NCI-H1105 treated with DMSO at 0.1 percent for 48 hours (cell line): ENCODE measurements around the gene ATG13.
"Not testable (repeated sequence)": the region's sequence is repeated elsewhere in the genome, so short reads cannot be mapped to it uniquely, and the experiment has no call there.

Experiments
- DNase-seq: peaks from one replicate; lab custom pipeline; 2025; lab: John Stamatoyannopoulos, UW

ATG13 gene

DNA sequence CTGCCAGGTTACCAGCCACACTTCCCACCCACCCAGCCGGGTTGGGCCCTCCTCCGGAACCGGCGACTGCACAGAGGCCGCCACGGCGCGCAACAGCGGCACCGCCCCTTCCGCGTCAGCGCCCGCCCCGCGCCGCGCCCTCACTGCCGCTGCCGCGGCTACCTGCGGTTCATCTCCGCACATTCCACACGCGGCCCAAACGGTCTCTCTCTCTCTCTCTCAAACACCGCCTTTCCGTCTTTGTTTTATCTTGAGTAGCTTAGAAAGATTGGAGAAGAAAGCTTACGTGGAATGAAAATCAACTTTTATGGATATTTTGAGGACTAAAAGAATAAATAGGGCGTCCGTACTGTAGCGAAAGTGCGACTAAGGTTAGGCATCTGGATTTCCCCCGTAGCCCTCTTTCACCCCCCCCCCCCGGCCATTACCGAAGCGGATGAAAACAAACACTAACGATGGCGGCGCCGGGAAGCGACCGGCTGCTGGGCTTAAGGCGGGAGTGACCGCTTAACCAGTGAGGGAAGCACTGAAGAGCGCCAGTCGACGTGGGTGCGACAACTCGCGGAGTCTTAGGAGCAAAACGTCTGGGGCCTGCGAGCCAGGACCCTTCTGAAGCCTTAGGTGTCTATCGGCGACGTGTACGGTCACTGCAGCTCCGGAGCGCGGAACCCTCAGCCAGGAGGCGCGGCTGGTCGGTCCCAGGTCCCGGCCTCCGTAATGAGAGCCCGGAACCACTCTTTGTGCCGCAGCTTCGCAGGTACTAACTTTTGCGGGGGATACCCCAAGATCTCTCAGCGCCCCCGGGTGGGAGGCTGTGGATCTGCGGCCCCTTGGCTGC, at the start of gene ATG13, which contains the start of gene HARBI1:
ATG13 (plus strand) TSS at position 420 of the 838 bp plus-strand sequence. CDS start 26,739 bp downstream, outside the sequence.
HARBI1 (minus strand) TSS at position 94 of the 838 bp plus-strand sequence. CDS start 990 bp downstream, outside the sequence.
- DNase-seq: peak; percentile 89

DNA sequence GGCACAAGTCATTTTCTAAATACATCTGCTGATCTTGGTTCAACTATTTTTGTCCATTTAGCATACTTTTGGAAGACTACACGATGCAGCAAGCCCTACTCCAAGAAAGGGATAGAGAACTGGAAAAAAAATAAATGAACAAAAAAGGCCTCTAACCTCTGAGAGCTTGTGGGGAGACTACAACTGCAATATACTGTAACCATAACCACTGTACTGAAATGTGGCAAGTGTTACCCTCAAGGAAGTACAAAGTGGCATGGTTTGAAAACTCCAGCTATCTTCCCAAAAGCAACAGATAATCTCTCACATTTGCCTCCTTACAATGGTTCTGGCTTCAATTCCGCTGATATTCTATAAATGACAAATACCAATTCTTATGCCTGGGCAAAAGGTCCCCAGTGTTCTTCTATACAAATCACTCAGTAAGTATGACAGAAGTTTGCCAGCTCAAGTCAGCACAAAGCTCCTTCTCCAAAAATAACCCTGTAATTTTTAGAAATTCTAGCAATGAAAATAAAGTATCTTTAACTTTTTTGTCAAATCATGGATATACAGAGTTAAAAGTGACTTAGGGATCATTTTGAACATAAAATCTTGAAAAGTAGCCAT, 46.5 kb upstream of the ATG13 start:
- DNase-seq: no peak

DNA sequence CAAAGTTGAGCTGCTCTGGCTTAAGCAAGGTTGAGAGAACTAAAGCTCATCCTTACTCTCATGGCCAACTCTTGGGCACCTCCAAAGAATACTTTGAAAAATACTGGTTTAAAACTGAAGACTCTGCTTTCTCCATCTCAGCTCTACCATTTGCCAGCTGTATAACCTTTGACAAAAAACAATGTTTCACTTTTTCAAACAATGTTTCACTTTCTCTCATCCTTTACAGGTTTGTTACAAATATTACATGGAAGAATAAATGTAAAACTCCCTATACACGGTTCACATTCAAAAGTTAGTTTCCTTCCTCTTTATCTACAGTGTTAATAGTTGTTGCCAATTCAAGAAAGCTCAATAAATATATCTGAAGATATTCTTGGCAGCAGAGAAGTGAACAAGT, 42.7 kb upstream of the ATG13 start:
- no peak for DNase-seq

DNA sequence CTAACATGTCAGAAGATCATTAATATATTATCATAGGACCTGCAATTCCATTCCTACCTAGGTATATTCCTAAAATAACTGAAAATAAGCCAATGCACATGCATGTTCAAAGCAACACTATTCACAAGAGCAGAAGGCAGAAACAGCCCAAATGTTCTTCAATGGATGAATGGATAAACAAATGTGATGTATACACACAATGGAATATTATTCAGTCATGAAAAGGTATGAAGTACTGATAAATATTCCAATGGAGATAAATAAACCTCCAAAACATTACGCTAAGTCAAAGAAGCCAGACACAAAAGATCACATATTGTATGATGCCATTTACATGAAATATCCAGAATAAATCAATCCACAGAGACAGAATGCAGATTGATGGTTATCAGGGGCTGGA, 40.3 kb upstream of the ATG13 start:
- no peak for DNase-seq

DNA sequence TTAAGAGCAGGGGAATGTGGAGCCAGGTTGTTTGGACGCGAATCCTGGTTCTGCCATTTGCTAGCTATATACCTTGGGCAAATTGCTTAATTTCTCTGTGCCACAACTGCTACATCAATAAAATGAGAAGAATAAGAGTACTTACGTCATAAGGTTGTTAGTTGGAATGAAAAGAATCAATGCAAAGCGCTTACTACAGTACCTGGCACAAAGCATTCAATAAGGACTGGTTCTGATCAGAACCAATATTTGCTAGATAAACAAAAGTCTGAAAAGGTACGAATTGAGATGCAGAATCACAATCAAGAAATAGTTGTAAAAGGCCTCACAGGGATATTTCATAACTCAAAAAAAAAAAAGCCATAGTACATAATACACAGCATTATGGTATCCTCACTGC, 34.8 kb upstream of the ATG13 start:
- no peak for DNase-seq

GRCh38 chr11:46583513-46583912, 33.8 kb upstream of the ATG13 start:
- not testable (repeated sequence) for DNase-seq

DNA sequence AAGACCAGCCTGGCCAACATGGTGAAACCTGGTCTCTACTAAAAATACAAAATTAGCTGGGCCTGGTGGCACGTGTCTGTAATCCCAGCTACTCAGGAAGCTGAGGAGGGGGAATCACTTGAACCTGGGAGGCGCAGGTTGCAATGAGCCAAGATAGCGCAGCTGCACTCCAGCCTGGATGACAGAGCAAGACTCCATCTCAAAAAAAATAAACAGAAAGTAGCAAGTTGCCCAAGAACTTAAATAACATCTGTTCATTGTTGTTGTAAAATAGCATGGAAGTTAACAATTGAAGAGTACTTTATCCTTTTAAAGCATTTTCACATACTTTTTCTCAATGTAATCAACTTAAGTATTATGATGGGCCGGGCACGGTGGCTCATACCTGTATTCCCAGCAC, 29.2 kb upstream of the ATG13 start:
- no peak for DNase-seq

DNA sequence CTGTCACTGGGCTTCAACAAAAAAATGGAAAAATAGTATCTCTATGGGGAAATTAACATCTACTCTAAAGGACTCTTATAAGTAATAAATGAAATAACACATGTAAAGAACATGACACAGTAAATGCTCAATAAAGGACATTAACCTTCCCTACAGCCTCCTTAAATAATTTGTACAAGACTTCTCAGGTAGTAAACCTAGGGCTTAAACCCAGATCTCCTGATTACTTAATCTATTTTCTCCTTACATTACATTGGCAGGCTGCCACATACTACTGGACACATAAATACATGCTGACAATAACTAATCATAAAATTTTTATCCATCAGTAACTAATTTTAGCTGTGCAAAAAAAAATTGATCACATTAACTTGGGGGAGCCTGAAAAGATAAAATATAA, 28.4 kb upstream of the ATG13 start:
- no peak for DNase-seq

GRCh38 chr11:46590740-46591605, 26.4 kb upstream of the ATG13 start:
- DNase-seq: no peak

- peak; percentile 90 for DNase-seq
These were observed 23.6 kb upstream of the ATG13 start, which contains the start of gene AMBRA1 for GRCh38 chr11:46593550-46594373. TSS of gene AMBRA1 (minus strand) at chr11:46594023. CDS start at chr11:46548380, 45,643 bp downstream.

DNA sequence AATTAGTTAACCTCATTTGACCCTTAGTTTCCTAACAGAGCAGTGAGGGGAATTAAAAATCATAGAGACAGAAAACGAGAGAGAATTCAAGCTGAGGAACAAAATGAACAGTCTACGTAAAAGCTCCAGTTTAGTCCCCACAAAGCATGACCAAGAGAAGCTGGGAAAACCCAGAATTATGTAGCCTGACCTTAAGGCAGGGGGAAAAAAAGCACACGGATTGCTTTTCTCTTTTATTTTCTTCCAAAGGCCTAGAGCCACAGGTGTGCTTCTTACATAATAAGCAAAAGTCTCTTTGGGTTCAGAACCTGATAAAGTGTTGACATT, 23.0 kb upstream of the ATG13 start:
- DNase-seq: no peak

DNA sequence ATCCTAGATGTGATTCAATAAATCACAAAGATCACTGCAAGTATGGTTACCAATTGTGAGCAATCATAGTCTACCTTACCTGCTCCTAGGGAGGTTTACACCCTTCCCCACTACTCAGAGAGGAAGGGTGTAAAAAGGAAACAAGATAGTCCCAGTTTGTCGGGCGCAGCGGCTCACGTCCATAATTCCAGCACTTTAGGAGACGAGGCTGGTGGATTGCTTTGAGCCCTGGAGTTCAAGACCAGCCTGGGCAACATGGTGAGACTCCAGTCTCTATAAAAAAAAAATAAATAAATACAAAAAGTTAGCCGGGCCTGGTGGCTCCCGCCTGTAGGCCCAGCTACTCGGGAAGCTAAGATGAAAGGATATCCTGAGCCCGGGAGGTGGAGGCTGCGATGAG, 22.6 kb upstream of the ATG13 start:
- DNase-seq: no peak

GRCh38 chr11:46597155-46597554, 20.2 kb upstream of the ATG13 start:
- DNase-seq: no peak

DNA sequence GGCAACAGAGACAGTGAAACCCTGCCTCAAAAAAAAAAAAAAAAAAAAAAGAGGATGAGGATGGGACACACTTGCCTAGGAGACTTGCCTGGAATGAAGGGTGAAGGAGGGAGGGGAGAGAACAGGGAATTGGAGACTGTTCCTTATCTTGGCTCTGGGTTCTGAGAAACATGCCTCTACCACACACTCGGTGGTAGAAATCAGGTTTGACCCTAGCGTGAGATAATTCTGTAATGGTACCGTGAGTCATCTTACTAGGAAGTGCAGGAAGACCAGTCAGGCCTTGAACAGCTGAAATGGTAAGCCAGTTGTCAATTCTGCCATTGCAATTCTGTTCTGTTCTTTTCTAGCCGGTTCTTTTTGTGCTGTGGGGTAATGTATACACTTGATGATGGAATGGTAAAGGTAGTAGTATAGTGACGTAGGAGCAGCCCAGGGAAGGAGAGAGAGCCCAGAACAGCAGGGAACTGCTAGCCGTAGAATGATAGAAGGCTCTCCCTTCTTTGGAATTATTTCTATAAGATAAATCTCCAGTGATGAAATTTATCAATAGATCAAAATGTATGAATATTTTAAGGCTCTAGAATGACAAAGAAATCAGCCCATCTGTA, 19.6 kb upstream of the ATG13 start:
- DNase-seq: no peak

DNA sequence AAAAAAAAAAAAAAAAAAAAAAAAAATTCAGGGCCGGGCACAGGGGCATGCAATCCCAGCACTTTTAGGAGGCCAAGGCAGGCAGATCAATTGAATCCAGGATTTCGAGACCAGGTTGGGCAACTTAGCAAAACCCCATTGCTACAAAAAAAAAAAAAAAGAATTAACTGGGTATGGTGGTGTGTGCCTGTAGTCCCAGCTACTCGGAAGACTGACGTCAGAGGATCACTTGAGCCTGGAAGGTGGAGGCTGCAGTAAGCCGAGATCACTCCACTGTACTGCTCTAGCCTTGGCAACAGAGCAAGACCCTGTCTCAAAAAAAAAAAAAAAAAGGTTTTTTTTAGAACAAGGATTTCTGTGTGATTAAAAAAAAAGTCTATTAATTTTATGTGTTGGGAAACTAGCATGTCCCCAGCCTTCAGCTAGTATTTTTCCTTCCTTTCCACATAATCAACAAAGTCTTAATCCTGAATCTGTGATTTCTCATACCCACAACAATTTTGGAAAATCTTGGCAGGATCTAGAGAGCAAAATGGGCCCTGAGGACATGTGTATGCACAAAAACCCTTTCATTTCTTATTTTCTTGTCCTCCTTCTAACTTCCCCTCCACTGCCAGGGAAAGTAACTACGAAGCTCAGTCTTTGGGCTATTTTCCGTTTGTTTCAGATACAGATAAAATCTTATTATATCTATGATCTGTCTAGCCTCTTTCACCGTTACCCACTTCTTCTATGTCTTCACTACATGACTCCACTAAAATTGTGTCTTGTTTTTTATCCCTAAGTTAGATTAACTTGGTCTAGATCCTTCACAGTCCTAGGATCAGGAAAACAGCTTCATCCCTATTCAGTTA, 17.8 kb upstream of the ATG13 start:
- DNase-seq: no peak

DNA sequence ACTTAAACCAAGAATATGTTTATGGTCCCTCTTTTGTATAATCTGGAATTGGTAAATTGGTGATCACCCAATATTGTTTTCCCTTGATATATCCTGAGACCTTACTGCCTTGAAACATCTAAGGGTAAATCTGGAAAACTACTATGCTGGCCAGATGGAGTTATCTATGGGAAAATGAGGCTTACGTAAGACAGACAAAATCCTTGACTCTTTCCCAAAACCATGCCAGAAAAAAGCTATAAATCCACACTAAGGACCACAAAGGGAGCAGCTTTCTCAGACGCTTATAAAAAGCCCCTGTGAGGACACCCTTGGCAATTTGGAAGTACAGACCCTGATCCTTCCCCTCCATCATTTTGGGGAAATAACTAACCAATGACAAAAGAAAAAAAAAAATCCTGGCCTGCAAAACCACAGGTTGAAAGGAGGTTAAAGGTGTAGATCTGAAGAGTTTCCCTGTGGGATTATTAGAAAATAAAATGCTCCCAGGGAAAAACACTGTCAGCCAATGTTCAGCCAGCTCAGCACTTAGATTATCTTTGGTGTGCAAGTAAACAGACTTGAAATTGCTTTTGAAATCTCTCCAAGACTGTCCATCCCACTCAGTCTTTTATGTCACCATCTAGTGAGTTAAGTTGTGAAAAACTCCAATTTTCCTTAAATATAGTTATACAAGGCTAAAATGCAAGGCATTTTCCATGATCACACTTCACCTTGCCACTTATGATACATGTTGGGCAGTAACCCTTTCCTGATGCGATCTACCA, 17.0 kb upstream of the ATG13 start:
- no peak for DNase-seq

GRCh38 chr11:46601129-46601528, 16.2 kb upstream of the ATG13 start:
- no peak for DNase-seq

GRCh38 chr11:46603704-46604308, 13.5 kb upstream of the ATG13 start:
- no peak for DNase-seq

- no peak for DNase-seq
These were observed 12.6 kb upstream of the ATG13 start for GRCh38 chr11:46604796-46605195.
